Measurements from ENCODE around the gene FCMR. TPM values are rescaled to one million over a fixed set of nuclear protein-coding genes. Genes with fewer than 3 reads are reported as not detected.
"Not testable (repeated sequence)": the region's sequence is repeated elsewhere in the genome, so short reads cannot be mapped to it uniquely, and the experiment has no call there.

FCMR gene
- total and polyA plus RNA-seq, 4 donors = 0.28 to 4.0 (median 2.3) TPM

DNA sequence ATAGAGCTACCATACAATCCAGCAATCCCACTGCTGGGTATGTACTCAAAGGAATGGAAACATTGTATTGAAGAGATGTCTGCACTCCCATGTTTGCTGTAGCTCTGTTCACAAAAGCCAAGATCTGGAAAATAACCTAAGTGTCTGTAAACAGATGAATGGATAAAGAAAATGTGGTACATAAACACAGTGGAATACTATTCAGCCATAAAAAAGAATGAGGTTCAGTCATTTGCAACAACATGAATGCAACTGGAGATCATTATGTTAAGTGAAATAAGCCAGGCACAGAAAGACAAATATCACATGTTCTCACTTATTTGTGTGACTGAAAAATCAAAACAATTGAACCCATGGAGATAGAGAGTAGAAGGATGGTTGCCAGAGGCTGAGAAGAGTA is 68.0 kb downstream of the FCMR start:
- H3K9me3 ChIP-seq (ENCODE audit: control insufficient read depth, low read length); DNase-seq; H3K4me3 ChIP-seq (ENCODE audit: low read length in 2 of 2); H3K4me1 ChIP-seq (ENCODE audit: control insufficient read depth in 1 of 2, insufficient read depth in 2 of 2, low read length in 2 of 2); H3K27ac ChIP-seq (ENCODE audit: low read depth in 1 of 2, low read length in 2 of 2); intact Hi-C loops (cut with DNase I); H3K36me3 ChIP-seq (ENCODE audit: control insufficient read depth in 1 of 2, insufficient read depth in 2 of 2, low read length in 1 of 2); ATAC-seq (ENCODE audit: low FRiP score); H3K27me3 ChIP-seq (ENCODE audit: control insufficient read depth in 1 of 2, insufficient read depth in 2 of 2, low read length in 1 of 2): not testable (repeated sequence)

Other genes starting within 250 kb of the FCMR start
- 100 to 1,000 TPM in 1 of 2 donors, 10 to 100 TPM in 1; 81.3 to 117 TPM for gene MAPKAPK2, start 237.0 kb downstream of the FCMR start, total RNA-seq
- 10 to 100 TPM; 40.2 to 54.1 TPM for gene MAPKAPK2, start 237.0 kb downstream of the FCMR start, polyA plus RNA-seq
- gene IL19, start 151.2 kb downstream of the FCMR start, total RNA-seq = not detected
- gene IL19, start 151.2 kb downstream of the FCMR start, polyA plus RNA-seq = not detected
- 10 to 100 TPM in 1 of 2 donors, 1 to 10 TPM in 1; 2.7 to 12.6 TPM for gene IL10, start 149.4 kb downstream of the FCMR start, total RNA-seq
- gene IL10, start 149.4 kb downstream of the FCMR start, polyA plus RNA-seq = 1 to 10 TPM; 3.0 to 4.3 TPM
- not detected for gene IL20, start 56.3 kb downstream of the FCMR start, total RNA-seq
- gene IL20, start 56.3 kb downstream of the FCMR start, polyA plus RNA-seq = not detected
- not detected for gene IL24, start 24.5 kb downstream of the FCMR start, total RNA-seq
- gene IL24, start 24.5 kb downstream of the FCMR start, polyA plus RNA-seq = not detected
- 1 to 10 TPM in 1 of 2 donors, under 1 TPM in 1; 0.84 to 2.1 TPM for gene PIGR, start 24.5 kb upstream of the FCMR start, total RNA-seq
- gene PIGR, start 24.5 kb upstream of the FCMR start, polyA plus RNA-seq = 10 to 100 TPM in 1 of 2 donors, under 1 TPM in 1; 0.28 to 67.5 TPM
- gene FCAMR, start 48.5 kb upstream of the FCMR start, total RNA-seq = not detected
- not detected for gene FCAMR, start 48.5 kb upstream of the FCMR start, polyA plus RNA-seq
- under 1 TPM; 0.13 to 0.36 TPM for gene C1orf116, start 110.8 kb upstream of the FCMR start, total RNA-seq
- gene C1orf116, start 110.8 kb upstream of the FCMR start, polyA plus RNA-seq = 1 to 10 TPM in 1 of 2 donors, under 1 TPM in 1; 0.08 to 2.8 TPM
- gene YOD1, start 129.3 kb upstream of the FCMR start, total RNA-seq = 1 to 10 TPM; 5.5 to 6.6 TPM
- gene YOD1, start 129.3 kb upstream of the FCMR start, polyA plus RNA-seq = 1 to 10 TPM in 1 of 2 donors, under 1 TPM in 1; 0.75 to 2.7 TPM
- 10 to 100 TPM in 1 of 2 donors, 1 to 10 TPM in 1; 9.6 to 13.7 TPM for gene PFKFB2, start 131.3 kb upstream of the FCMR start, total RNA-seq
- gene PFKFB2, start 131.3 kb upstream of the FCMR start, polyA plus RNA-seq = 1 to 10 TPM; 3.0 to 6.0 TPM
- gene C4BPB, start 166.9 kb upstream of the FCMR start, total RNA-seq = 10 to 100 TPM in 1 of 2 donors, under 1 TPM in 1; 0.94 to 10.7 TPM
- 1 to 10 TPM; 1.7 to 8.6 TPM for gene C4BPB, start 166.9 kb upstream of the FCMR start, polyA plus RNA-seq
- gene C4BPA, start 182.3 kb upstream of the FCMR start, total RNA-seq = under 1 TPM in 1 of 2 donors, not detected in 1; 0.33 TPM
- under 1 TPM in 1 of 2 donors, not detected in 1; 0.50 TPM for gene C4BPA, start 182.3 kb upstream of the FCMR start, polyA plus RNA-seq

Measured in aorta (tissue), 5 donors.